ENCODE data around the gene ELL2. TPM values are rescaled to one million over a fixed set of nuclear protein-coding genes. Genes with fewer than 3 reads are reported as not detected.

The ELL2 gene
- total and polyA plus RNA-seq, 2 experiments from 2014 or later, result 18.7 to 41.8 TPM

- Histone ChIP-seq H3K27ac (no peak overlapping the region), H3K36me3 (no peaks in the 10 kb centered on the region), H3K4me3 (no peak overlapping the region), H3K4me1 (ENCODE audit: low read depth) (peaks cover 28% of the 10 kb centered on the region), H3K9me3 (ENCODE audit: low read depth) (no peaks in the 10 kb centered on the region), H3K27me3 (no peaks in the 10 kb centered on the region)
- DNase-seq (ENCODE audit: low read depth in 1 of 2, low spot score in 1 of 2), result no peak
- TF ChIP-seq CTCF (IDR thresholded peaks at IDR 0.05; ENCODE audit: low read depth, low read length), result no peak
These were observed 40.8 kb downstream of the ELL2 start for GRCh38 chr5:95920822-95921221.

GRCh38 chr5:95919658-95920057 lies 42.0 kb downstream of the ELL2 start:
- TF ChIP-seq CTCF (IDR thresholded peaks at IDR 0.05; ENCODE audit: low read depth, low read length), result no peak
- Histone ChIP-seq H3K4me1 (ENCODE audit: low read depth) (peaks cover 20% of the 10 kb centered on the region), H3K27ac (no peak overlapping the region)

GRCh38 chr5:95918421-95919006 lies 43.1 kb downstream of the ELL2 start:
- peaks cover 16% of the 10 kb centered on the region for H3K4me1 ChIP-seq (ENCODE audit: low read depth)
- H3K9me3 ChIP-seq (ENCODE audit: low read depth), result no peaks in the 10 kb centered on the region
- no peak for DNase-seq (ENCODE audit: low read depth in 1 of 2, low spot score in 1 of 2)
- no peak overlapping the region for H3K4me3 ChIP-seq
- no peaks in the 10 kb centered on the region for H3K27me3 ChIP-seq
- H3K27ac ChIP-seq, result no peak overlapping the region
- H3K36me3 ChIP-seq, result no peaks in the 10 kb centered on the region
- no peak for TF ChIP-seq CTCF (IDR thresholded peaks at IDR 0.05; ENCODE audit: low read depth, low read length)

More at GRCh38 chr5:95919658-95920057, 42.0 kb downstream of the ELL2 start:
- Histone ChIP-seq H3K9me3 (ENCODE audit: low read depth) (no peaks in the 10 kb centered on the region), H3K36me3 (no peaks in the 10 kb centered on the region), H3K4me3 (no peak overlapping the region), H3K27me3 (no peaks in the 10 kb centered on the region)
- no peak for DNase-seq (ENCODE audit: low read depth in 1 of 2, low spot score in 1 of 2)

GRCh38 chr5:95917207-95917606 lies 44.4 kb downstream of the ELL2 start:
- no peak for TF ChIP-seq CTCF (IDR thresholded peaks at IDR 0.05; ENCODE audit: low read depth, low read length)
- no peaks in the 10 kb centered on the region for H3K27me3 ChIP-seq
- no peak for DNase-seq (ENCODE audit: low read depth in 1 of 2, low spot score in 1 of 2)
- no peak overlapping the region for H3K27ac ChIP-seq
- no peaks in the 10 kb centered on the region for H3K9me3 ChIP-seq (ENCODE audit: low read depth)
- H3K36me3 ChIP-seq, result no peaks in the 10 kb centered on the region
- no peak overlapping the region for H3K4me3 ChIP-seq
- H3K4me1 ChIP-seq (ENCODE audit: low read depth), result peaks cover 12% of the 10 kb centered on the region

GRCh38 chr5:95916687-95917085 lies 45.0 kb downstream of the ELL2 start:
- no peaks in the 10 kb centered on the region for H3K27me3 ChIP-seq
- no peaks in the 10 kb centered on the region for H3K36me3 ChIP-seq

More at GRCh38 chr5:95916687-95917085, 45.0 kb downstream of the ELL2 start:
- no peak overlapping the region for H3K27ac ChIP-seq
- H3K9me3 ChIP-seq (ENCODE audit: low read depth), result no peaks in the 10 kb centered on the region
- DNase-seq (ENCODE audit: low read depth in 1 of 2, low spot score in 1 of 2), result peak in 1 of 2 donors; percentile 46
- H3K4me1 ChIP-seq (ENCODE audit: low read depth), result peaks cover 12% of the 10 kb centered on the region
- TF ChIP-seq CTCF (IDR thresholded peaks at IDR 0.05; ENCODE audit: low read depth, low read length), result no peak
- H3K4me3 ChIP-seq, result no peak overlapping the region
